HG03066 (cell line): ENCODE data around the gene DLX6.

Source experiments
- ATAC-seq: cut with Tn5 transposase; IDR thresholded peaks from one replicate; pipeline ENCODE4 v1.9.1; 2021; ENCODE audit warnings: low read depth; ENCODE audit not compliant: unreplicated experiment

Gene DLX6

GRCh38 chr7:97005183-97006054 lies at the start of gene DLX6:
Gene DLX6 (plus strand): TSS chr7:97005553. CDS start chr7:97005978, 425 bp downstream.
- ATAC-seq = no peak

GRCh38 chr7:96959135-96959534 lies 46.2 kb upstream of the DLX6 start:
- no peak for ATAC-seq

- ATAC-seq = no peak
These were observed 43.0 kb upstream of the DLX6 start for GRCh38 chr7:96962221-96962885.

- ATAC-seq = no peak
These were observed 36.4 kb upstream of the DLX6 start for GRCh38 chr7:96968981-96969380.

- ATAC-seq = no peak
These were observed 34.6 kb upstream of the DLX6 start for GRCh38 chr7:96970739-96971138.

- no peak for ATAC-seq
These were observed 31.4 kb upstream of the DLX6 start for GRCh38 chr7:96973986-96974385.

GRCh38 chr7:96976106-96976505 lies 29.2 kb upstream of the DLX6 start:
- ATAC-seq = no peak

- no peak for ATAC-seq
These were observed 27.9 kb upstream of the DLX6 start for GRCh38 chr7:96977445-96977844.

- ATAC-seq = no peak
These were observed 25.6 kb upstream of the DLX6 start for GRCh38 chr7:96979551-96980276.

- ATAC-seq = no peak
These were observed 22.8 kb upstream of the DLX6 start for GRCh38 chr7:96982586-96982985.

- no peak for ATAC-seq
These were observed 19.4 kb upstream of the DLX6 start for GRCh38 chr7:96985992-96986391.

- no peak for ATAC-seq
These were observed 18.5 kb upstream of the DLX6 start for GRCh38 chr7:96986901-96987300.

GRCh38 chr7:96987719-96988118 lies 17.6 kb upstream of the DLX6 start:
- no peak for ATAC-seq

- no peak for ATAC-seq
These were observed 16.0 kb upstream of the DLX6 start for GRCh38 chr7:96989241-96989858.

- no peak for ATAC-seq
These were observed 15.5 kb upstream of the DLX6 start for GRCh38 chr7:96989859-96990317.

- ATAC-seq = no peak
These were observed 13.7 kb upstream of the DLX6 start for GRCh38 chr7:96991546-96992191.

- ATAC-seq = no peak
These were observed 13.0 kb upstream of the DLX6 start for GRCh38 chr7:96992192-96993005.

- no peak for ATAC-seq
These were observed 12.1 kb upstream of the DLX6 start for GRCh38 chr7:96993094-96993865.

- no peak for ATAC-seq
These were observed 11.4 kb upstream of the DLX6 start for GRCh38 chr7:96993980-96994379.
